Measurements from ENCODE around the gene RPUSD3.
"Not testable (repeated sequence)": the region's sequence is repeated elsewhere in the genome, so short reads cannot be mapped to it uniquely, and the experiment has no call there.

- not testable (repeated sequence) for TF ChIP-seq CTCF, POLR2A (IDR thresholded peaks at IDR 0.05)
Measured at GRCh38 chr3:9847870-9848269, 4.1 kb upstream of the RPUSD3 start.

All from thyroid gland (tissue), 4 donors.